Stimulated activated naive CD8-positive, alpha-beta T cell treated with anti-CD3 and anti-CD28 coated beads, Interleukin-15, amount 100 ng/mL, for 72 hours (primary cell): ENCODE measurements around the gene TMEM87B.
"Not testable (repeated sequence)": the region's sequence is repeated elsewhere in the genome, so short reads cannot be mapped to it uniquely, and the experiment has no call there.

Source experiments
- ATAC-seq: fragments of 150-1000 bp; cut with Tn5 transposase; 2 replicates; pipeline ENCODE4 v1.10.0; 2021; ENCODE audit warnings: mild to moderate bottlenecking, moderate library complexity
- DNase-seq, 2 donors: peaks; one replicate each; pipeline ENCODE4 v3.0.0; 2021 to 2022
- H3K27ac Mint-ChIP-seq, 2 donors: one replicate each; pipeline ENCODE4 v1.8.0; 2022; ENCODE audit warnings: mild to moderate bottlenecking in 2 of 2, mixed read lengths in 2 of 2, moderate library complexity in 2 of 2
- H3K27me3 Mint-ChIP-seq: one replicate; pipeline ENCODE4 v1.8.0; 2022; ENCODE audit warnings: mixed read lengths
- H3K4me1 Mint-ChIP-seq: one replicate; pipeline ENCODE4 v1.8.0; 2022; ENCODE audit warnings: mild to moderate bottlenecking, mixed read lengths
- H3K4me3 Mint-ChIP-seq, 2 donors: one replicate each; pipeline ENCODE4 v1.8.0; 2022; ENCODE audit warnings: mild to moderate bottlenecking in 2 of 2, mixed read lengths in 2 of 2, moderate library complexity in 1 of 2
- H3K9me3 Mint-ChIP-seq, 2 donors: one replicate each; pipeline ENCODE4 v1.8.0; 2022; ENCODE audit warnings: mixed read lengths in 2 of 2

Gene TMEM87B

DNA sequence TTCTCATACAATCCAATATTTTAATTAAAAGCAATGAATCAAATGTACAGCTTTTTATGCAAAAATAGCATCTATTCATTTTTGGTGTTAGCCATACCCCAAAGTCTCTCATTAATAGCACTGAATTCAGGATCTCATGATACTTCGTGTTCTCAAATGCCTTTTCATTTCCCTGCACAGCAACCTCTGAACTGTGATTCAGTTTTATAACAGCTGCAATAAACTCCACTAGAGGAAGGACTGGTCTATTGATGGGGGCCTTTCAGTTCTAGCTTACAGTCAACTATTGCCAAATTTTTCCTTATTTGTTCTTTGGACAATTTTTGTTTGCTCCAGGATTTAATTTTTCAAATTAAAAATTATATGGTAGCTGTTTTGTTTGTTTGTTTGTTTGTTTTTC is 4.8 kb upstream of the TMEM87B start:
- no peak overlapping the region for H3K27ac Mint-ChIP-seq
- peaks cover 10% of the 10 kb centered on the region for H3K4me1 Mint-ChIP-seq
- H3K4me3 Mint-ChIP-seq = no peak overlapping the region
- peaks cover 18% of the 10 kb centered on the region for H3K27me3 Mint-ChIP-seq
- no peak for ATAC-seq
- DNase-seq = no peak
- H3K9me3 Mint-ChIP-seq = no peaks in the 10 kb centered on the region

GRCh38 chr2:112053917-112054846 is 887 bp upstream of the TMEM87B start:
- DNase-seq = peak; percentile 97 to 99
- no peaks in the 10 kb centered on the region for H3K27me3 Mint-ChIP-seq
- peak overlapping the region; percentile 88 to 92 for H3K4me3 Mint-ChIP-seq
- peak overlapping the region; percentile 92 to 97 for H3K27ac Mint-ChIP-seq
- H3K4me1 Mint-ChIP-seq = peaks cover 42% of the 10 kb centered on the region
- peak; percentile 78 for ATAC-seq
- no peaks in the 10 kb centered on the region for H3K9me3 Mint-ChIP-seq

DNA sequence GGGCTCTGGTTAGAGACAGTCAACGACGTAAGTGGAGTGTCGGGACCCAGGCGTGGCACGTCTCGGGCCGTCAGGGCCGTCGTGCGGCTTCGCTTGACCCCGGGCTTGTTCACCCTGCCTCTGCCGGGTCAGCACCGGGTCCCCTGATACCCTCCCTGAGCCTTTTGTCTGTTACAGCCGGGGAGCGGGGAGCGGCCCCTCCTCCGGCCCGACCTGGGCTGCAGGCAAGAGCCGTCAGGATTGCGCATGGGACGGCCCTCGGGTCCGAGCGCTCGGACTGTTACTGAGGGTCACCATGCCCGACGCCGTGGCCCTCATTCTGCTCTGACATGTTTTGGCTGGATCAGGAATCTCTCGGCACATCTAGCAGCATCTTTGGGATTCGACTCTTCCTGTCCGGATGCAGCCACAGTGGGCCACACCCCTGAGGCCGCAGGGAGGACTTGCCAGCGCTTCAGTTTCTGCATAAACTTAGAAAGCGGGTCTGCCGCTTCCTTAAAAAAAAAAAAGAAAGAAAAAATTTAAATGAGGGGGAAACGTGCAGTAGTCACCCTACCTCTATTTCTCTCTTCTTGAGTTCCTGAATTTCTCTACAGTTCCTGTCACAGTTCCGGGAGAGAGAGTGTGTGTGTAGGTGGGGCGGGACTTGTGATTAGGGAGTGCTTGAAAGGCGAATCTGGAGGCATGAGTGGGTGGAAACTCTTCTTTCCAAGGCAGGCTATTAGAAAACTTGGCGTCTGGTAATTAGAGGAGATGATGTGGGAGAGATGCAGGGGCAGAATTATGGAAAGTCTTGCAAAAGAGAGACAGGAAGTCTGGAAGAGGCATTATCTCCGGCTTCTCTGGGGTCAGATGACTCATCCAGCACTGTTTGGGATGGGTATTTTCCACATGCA is 909 bp downstream of the TMEM87B start:
- Mint-ChIP-seq H3K27me3 (no peaks in the 10 kb centered on the region), H3K27ac (peak overlapping the region; percentile 84 to 93), H3K4me3 (peak overlapping the region; percentile 95 to 96), H3K9me3 (no peaks in the 10 kb centered on the region), H3K4me1 (peaks cover 42% of the 10 kb centered on the region)
- DNase-seq (no peak), ATAC-seq (no peak)

DNA sequence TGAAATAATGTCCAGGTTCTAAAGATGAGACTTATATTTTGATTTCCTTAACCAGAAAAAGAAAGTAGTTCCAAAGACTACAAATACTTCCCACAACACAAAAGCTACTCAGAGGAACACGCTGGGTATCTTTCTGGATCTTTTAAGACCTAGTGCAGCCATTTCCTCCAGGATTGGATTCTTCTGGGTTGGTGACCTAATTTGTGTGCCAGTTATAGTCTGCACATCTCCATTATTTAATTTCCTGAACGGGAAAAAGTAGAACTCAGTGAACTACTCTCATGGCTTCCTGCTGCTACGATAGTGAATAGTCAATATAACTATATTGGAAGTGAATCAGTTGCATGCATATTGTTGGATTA is 1.5 kb downstream of the TMEM87B start:
- Mint-ChIP-seq H3K4me1 (peaks cover 48% of the 10 kb centered on the region), H3K4me3 (peak overlapping the region; percentile 95 to 96), H3K9me3 (no peaks in the 10 kb centered on the region), H3K27me3 (no peaks in the 10 kb centered on the region), H3K27ac (peak overlapping the region in 1 of 2 donors; percentile 84)
- DNase-seq (no peak), ATAC-seq (no peak)

GRCh38 chr2:112059671-112060070 is 4.6 kb downstream of the TMEM87B start:
- H3K27me3 Mint-ChIP-seq = no peaks in the 10 kb centered on the region
- H3K27ac Mint-ChIP-seq = no peak overlapping the region
- peaks cover 18 to 20% of the 10 kb centered on the region in 2 donors for H3K9me3 Mint-ChIP-seq
- DNase-seq (no peak), ATAC-seq (no peak)
- no peak overlapping the region for H3K4me3 Mint-ChIP-seq
- H3K4me1 Mint-ChIP-seq = peaks cover 60% of the 10 kb centered on the region

DNA sequence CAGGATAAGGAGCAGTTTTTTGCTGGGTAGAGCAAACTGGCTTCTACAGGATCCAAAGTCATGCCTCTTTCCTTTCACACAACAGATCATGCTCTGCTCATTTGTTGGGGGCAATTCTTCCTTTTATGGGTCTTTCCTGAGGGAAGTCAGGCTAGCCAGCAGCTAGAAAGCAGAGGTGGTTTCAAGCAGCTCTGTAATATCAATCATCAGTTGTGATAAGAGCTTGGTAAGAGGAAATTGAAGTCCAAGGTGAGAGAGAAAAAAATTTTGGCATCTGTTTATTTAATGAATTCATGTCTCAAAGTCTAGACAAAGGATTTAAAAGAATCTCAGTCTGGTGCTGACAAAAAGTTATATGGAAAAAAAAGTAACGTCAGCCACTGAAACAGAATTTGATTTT is 6.2 kb downstream of the TMEM87B start:
- H3K9me3 Mint-ChIP-seq = peaks cover 18 to 24% of the 10 kb centered on the region in 2 donors
- peaks cover 65% of the 10 kb centered on the region for H3K4me1 Mint-ChIP-seq
- no peak for DNase-seq
- H3K27ac Mint-ChIP-seq = peak overlapping the region in 1 of 2 donors; percentile 87
- no peak for ATAC-seq
- no peaks in the 10 kb centered on the region for H3K27me3 Mint-ChIP-seq
- H3K4me3 Mint-ChIP-seq = no peak overlapping the region

DNA sequence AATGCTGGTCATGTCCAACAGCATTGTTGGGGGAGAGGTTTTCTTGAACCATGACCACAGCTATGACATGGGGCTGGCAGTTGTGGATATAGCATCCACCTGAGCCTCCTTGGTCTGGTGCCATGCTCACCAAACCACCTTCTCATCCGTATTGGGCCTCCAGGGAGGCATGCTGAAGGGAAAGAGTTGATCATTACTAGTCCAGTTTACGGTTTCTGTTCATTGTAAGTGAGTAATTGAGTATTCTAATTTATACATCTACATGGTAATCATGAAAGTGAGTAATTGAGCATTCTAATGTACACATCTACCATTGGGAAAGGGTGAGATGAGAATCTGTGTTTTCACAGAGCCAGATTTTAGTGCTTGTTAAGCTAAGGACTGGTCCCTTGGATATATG is 6.8 kb downstream of the TMEM87B start:
- H3K27ac Mint-ChIP-seq = no peak overlapping the region
- H3K4me1 Mint-ChIP-seq = peaks cover 63% of the 10 kb centered on the region
- ATAC-seq = peak; percentile 31
- no peak for DNase-seq
- H3K27me3 Mint-ChIP-seq = no peaks in the 10 kb centered on the region
- no peak overlapping the region for H3K4me3 Mint-ChIP-seq
- H3K9me3 Mint-ChIP-seq = peaks cover 18 to 24% of the 10 kb centered on the region in 2 donors

- Mint-ChIP-seq H3K4me3 (peak overlapping the region in 1 of 2 donors; percentile 11), H3K27me3 (no peaks in the 10 kb centered on the region), H3K4me1 (peaks cover 52% of the 10 kb centered on the region), H3K27ac (peak overlapping the region in 1 of 2 donors; percentile 28), H3K9me3 (peaks cover 18 to 24% of the 10 kb centered on the region in 2 donors)
- DNase-seq (no peak), ATAC-seq (peak; percentile 93)
Measured at GRCh38 chr2:112062894-112063293, 7.8 kb downstream of the TMEM87B start.

GRCh38 chr2:112065486-112065885 is 10.4 kb downstream of the TMEM87B start:
- DNase-seq (no peak), ATAC-seq (peak; percentile 14)
- Mint-ChIP-seq H3K4me3 (peak overlapping the region; percentile 4 to 7), H3K9me3 (peaks cover 25 to 28% of the 10 kb centered on the region in 2 donors), H3K27ac (peak overlapping the region in 1 of 2 donors; percentile 74), H3K27me3 (no peaks in the 10 kb centered on the region), H3K4me1 (peaks cover 46% of the 10 kb centered on the region)

DNA sequence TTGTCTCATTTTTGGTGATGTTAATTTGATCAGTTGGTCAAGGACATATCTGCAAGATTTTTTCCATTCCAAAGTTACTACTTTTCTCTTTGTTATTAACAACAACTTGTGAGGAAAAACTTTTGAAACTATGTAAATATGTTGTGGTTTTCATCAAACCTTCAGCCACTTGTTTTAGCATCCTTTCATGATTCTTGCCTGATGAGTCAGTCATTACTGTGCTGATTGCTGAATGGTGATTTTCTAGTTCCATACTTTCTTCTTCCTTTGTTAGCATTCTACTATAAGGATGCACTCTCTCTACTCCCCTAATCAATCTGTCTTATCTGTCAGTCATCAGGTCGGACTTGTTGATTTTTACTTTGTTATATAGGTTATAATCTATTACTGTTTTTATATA is 10.9 kb downstream of the TMEM87B start:
- H3K27ac Mint-ChIP-seq = peak overlapping the region in 1 of 2 donors; percentile 74
- H3K4me3 Mint-ChIP-seq = peak overlapping the region in 1 of 2 donors; percentile 4
- DNase-seq = no peak
- H3K27me3 Mint-ChIP-seq = no peaks in the 10 kb centered on the region
- peaks cover 25 to 28% of the 10 kb centered on the region in 2 donors for H3K9me3 Mint-ChIP-seq
- peak; percentile 39 for ATAC-seq
- peaks cover 46% of the 10 kb centered on the region for H3K4me1 Mint-ChIP-seq

DNA sequence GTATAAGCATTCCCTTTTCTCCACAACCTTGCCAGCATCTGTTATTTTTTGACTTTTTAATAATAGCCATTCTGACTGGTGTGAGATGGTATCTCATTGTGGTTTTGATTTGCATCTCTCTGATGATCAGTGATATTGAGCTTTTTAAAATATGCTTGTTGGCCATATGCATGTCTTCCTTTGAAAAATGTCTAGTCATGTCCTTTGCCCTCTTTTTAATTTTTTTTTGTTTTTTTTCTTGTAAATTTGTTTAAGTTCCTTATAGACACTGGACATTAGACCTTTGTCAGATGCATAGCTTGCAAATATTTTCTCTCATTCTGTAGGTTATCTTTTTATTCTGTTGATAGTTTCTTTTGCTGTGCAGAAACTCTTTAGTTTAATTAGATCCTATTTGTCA is 14.7 kb downstream of the TMEM87B start:
- H3K27ac Mint-ChIP-seq, H3K4me3 Mint-ChIP-seq, ATAC-seq, DNase-seq, H3K27me3 Mint-ChIP-seq: not testable (repeated sequence)
- Mint-ChIP-seq H3K4me1 (peaks cover 51% of the 10 kb centered on the region), H3K9me3 (peaks cover 20 to 22% of the 10 kb centered on the region in 2 donors)

GRCh38 chr2:112073875-112074274 is 18.8 kb downstream of the TMEM87B start:
- H3K27ac Mint-ChIP-seq = no peak overlapping the region
- H3K27me3 Mint-ChIP-seq = no peaks in the 10 kb centered on the region
- H3K9me3 Mint-ChIP-seq = peaks cover 18 to 20% of the 10 kb centered on the region in 2 donors
- ATAC-seq (no peak), DNase-seq (no peak)
- H3K4me3 Mint-ChIP-seq = no peak overlapping the region
- H3K4me1 Mint-ChIP-seq = peaks cover 50% of the 10 kb centered on the region

GRCh38 chr2:112074506-112074905 is 19.4 kb downstream of the TMEM87B start:
- ATAC-seq (no peak), DNase-seq (no peak)
- peaks cover 45% of the 10 kb centered on the region for H3K4me1 Mint-ChIP-seq
- no peak overlapping the region for H3K27ac Mint-ChIP-seq
- peaks cover 14% of the 10 kb centered on the region in 2 donors for H3K9me3 Mint-ChIP-seq
- H3K4me3 Mint-ChIP-seq = no peak overlapping the region
- H3K27me3 Mint-ChIP-seq = no peaks in the 10 kb centered on the region

GRCh38 chr2:112075490-112076260 is 20.6 kb downstream of the TMEM87B start:
- Mint-ChIP-seq H3K27ac (peak overlapping the region in 1 of 2 donors; percentile 34), H3K27me3 (no peaks in the 10 kb centered on the region)

DNA sequence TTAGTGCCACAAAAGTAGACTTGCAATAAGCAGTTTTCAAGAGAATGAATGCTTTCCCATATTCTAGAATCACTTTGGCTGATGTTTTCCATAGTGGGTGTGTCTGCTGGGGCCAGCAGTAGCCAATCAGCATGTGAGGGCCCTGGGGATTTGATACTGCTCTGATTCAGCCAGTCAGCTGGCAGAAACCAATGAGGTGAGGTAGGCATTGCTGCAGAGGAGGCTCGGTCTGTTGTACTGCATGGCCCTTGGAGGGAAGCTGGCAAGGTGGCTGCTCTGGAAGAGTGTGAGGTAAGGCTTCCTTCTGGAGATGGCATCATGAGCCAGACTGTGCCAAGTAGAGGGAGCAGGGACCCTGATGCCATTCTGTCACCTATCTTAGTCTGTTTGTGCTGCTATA is 22.7 kb downstream of the TMEM87B start:
- Mint-ChIP-seq H3K4me1 (peaks cover 31% of the 10 kb centered on the region), H3K27ac (no peak overlapping the region), H3K4me3 (no peak overlapping the region), H3K27me3 (no peaks in the 10 kb centered on the region), H3K9me3 (peaks cover 13 to 14% of the 10 kb centered on the region in 2 donors)
- ATAC-seq = no peak
- DNase-seq = no peak

More at GRCh38 chr2:112075490-112076260, 20.6 kb downstream of the TMEM87B start:
- ATAC-seq (no peak), DNase-seq (no peak)
- peaks cover 45% of the 10 kb centered on the region for H3K4me1 Mint-ChIP-seq
- peaks cover 13 to 14% of the 10 kb centered on the region in 2 donors for H3K9me3 Mint-ChIP-seq
- no peak overlapping the region for H3K4me3 Mint-ChIP-seq
